ENCODE data around the gene HOXD10.

- TF ChIP-seq, protein P1, sequence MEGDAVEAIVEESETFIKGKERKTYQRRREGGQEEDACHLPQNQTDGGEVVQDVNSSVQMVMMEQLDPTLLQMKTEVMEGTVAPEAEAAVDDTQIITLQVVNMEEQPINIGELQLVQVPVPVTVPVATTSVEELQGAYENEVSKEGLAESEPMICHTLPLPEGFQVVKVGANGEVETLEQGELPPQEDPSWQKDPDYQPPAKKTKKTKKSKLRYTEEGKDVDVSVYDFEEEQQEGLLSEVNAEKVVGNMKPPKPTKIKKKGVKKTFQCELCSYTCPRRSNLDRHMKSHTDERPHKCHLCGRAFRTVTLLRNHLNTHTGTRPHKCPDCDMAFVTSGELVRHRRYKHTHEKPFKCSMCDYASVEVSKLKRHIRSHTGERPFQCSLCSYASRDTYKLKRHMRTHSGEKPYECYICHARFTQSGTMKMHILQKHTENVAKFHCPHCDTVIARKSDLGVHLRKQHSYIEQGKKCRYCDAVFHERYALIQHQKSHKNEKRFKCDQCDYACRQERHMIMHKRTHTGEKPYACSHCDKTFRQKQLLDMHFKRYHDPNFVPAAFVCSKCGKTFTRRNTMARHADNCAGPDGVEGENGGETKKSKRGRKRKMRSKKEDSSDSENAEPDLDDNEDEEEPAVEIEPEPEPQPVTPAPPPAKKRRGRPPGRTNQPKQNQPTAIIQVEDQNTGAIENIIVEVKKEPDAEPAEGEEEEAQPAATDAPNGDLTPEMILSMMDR (IDR thresholded peaks at IDR 0.05): no peak
- TF ChIP-seq POLR2AphosphoS5 (IDR thresholded peaks at IDR 0.05) (no peak), EP300 (IDR thresholded peaks at IDR 0.05) (no peak)
Measured at GRCh38 chr2:176165370-176166050, 48.9 kb downstream of the HOXD10 start.
